K562 (cell line): ENCODE data around the gene RAD51D.

Experiments
- GABPA ChIP-seq: fragments of 200-800 bp; sonication (Bioruptor generic); conservative IDR thresholded peaks from 2 replicates; pipeline ENCODE4 v1.6.1; 2016; ENCODE audit warnings: low read depth, missing genetic modification characterization, missing compliant biosample characterization
- SMC3 ChIP-seq: conservative IDR thresholded peaks from 2 replicates; pipeline ENCODE4 v1.6.1; 2011; ENCODE audit warnings: low read depth, low read length, improper control_type of control experiment; ENCODE audit not compliant: insufficient read depth
- TF ChIP-seq, protein P1 (sequence below), 2 experiments: fragments of 450-650 bp; IDR thresholded peaks; 2 replicates each; pipeline ENCODE4 v1.6.1; 2016
- TF ChIP-seq, protein P2 (sequence below), 3 experiments: IDR thresholded peaks in 2 of 3; conservative IDR thresholded peaks in 1 of 3; 2 replicates each; pipeline ENCODE4 v1.5.1; 2011 to 2012; ENCODE audit warnings: low read length in 3 of 3, mild to moderate bottlenecking in 3 of 3, control low read depth in 2 of 3, improper control_type of control experiment in 1 of 3, inconsistent platforms in 1 of 3, low read depth in 1 of 3, mixed read lengths in 1 of 3, moderate library complexity in 1 of 3; ENCODE audit not compliant: insufficient read depth in 2 of 3

DNA sequence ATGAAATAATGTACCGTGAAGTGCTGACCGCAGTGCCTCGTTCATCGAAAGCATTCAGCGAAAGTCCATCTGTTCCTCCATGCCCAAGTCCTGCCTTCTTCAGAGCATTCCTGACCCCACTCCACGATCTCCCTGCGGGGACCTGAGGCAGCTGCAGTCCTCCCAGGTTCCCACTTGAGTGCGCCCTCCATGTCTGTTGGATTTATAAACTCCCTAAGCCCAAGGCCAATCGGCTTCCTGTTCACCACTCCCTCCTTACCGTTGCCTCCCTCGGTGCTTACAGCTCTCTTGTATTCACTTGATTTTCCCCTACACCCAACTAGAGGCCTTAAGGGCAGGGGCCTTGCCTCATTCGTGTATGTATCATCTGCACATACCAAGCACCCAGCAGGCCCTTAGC, 2.8 kb downstream of the RAD51D start:
- TF ChIP-seq SMC3 = no peak
- TF ChIP-seq, protein P1, sequence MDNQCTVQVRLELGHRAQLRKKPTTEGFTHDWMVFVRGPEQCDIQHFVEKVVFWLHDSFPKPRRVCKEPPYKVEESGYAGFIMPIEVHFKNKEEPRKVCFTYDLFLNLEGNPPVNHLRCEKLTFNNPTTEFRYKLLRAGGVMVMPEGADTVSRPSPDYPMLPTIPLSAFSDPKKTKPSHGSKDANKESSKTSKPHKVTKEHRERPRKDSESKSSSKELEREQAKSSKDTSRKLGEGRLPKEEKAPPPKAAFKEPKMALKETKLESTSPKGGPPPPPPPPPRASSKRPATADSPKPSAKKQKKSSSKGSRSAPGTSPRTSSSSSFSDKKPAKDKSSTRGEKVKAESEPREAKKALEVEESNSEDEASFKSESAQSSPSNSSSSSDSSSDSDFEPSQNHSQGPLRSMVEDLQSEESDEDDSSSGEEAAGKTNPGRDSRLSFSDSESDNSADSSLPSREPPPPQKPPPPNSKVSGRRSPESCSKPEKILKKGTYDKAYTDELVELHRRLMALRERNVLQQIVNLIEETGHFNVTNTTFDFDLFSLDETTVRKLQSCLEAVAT (IDR thresholded peaks at IDR 0.05) = no peak
- TF ChIP-seq, protein P2, sequence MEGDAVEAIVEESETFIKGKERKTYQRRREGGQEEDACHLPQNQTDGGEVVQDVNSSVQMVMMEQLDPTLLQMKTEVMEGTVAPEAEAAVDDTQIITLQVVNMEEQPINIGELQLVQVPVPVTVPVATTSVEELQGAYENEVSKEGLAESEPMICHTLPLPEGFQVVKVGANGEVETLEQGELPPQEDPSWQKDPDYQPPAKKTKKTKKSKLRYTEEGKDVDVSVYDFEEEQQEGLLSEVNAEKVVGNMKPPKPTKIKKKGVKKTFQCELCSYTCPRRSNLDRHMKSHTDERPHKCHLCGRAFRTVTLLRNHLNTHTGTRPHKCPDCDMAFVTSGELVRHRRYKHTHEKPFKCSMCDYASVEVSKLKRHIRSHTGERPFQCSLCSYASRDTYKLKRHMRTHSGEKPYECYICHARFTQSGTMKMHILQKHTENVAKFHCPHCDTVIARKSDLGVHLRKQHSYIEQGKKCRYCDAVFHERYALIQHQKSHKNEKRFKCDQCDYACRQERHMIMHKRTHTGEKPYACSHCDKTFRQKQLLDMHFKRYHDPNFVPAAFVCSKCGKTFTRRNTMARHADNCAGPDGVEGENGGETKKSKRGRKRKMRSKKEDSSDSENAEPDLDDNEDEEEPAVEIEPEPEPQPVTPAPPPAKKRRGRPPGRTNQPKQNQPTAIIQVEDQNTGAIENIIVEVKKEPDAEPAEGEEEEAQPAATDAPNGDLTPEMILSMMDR (IDR thresholded peaks at IDR 0.05 in 2 of 3, conservative IDR thresholded peaks at IDR 0.05 in 1 of 3; ENCODE audit: insufficient read depth in 2 of 3, low read depth in 1 of 3, low read length in 3 of 3) = no peak; a peak in 1 of 6 replicates
- no peak for TF ChIP-seq GABPA (tag)
